Measurements from ENCODE around the gene KIF6. TPM values are rescaled to one million over a fixed set of nuclear protein-coding genes. Genes with fewer than 3 reads are reported as not detected.
A peak's percentile ranks its signal among the peaks of the same experiment; 100 is the strongest.

KIF6 gene, protein sequence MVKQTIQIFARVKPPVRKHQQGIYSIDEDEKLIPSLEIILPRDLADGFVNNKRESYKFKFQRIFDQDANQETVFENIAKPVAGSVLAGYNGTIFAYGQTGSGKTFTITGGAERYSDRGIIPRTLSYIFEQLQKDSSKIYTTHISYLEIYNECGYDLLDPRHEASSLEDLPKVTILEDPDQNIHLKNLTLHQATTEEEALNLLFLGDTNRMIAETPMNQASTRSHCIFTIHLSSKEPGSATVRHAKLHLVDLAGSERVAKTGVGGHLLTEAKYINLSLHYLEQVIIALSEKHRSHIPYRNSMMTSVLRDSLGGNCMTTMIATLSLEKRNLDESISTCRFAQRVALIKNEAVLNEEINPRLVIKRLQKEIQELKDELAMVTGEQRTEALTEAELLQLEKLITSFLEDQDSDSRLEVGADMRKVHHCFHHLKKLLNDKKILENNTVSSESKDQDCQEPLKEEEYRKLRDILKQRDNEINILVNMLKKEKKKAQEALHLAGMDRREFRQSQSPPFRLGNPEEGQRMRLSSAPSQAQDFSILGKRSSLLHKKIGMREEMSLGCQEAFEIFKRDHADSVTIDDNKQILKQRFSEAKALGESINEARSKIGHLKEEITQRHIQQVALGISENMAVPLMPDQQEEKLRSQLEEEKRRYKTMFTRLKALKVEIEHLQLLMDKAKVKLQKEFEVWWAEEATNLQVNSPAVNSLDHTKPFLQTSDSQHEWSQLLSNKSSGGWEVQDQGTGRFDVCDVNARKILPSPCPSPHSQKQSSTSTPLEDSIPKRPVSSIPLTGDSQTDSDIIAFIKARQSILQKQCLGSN
- total RNA-seq, result 1 to 10 TPM in 2 of 4 donors, under 1 TPM in 1, not detected in 1; 0.26 to 1.8 (median 1.6) TPM

DNA sequence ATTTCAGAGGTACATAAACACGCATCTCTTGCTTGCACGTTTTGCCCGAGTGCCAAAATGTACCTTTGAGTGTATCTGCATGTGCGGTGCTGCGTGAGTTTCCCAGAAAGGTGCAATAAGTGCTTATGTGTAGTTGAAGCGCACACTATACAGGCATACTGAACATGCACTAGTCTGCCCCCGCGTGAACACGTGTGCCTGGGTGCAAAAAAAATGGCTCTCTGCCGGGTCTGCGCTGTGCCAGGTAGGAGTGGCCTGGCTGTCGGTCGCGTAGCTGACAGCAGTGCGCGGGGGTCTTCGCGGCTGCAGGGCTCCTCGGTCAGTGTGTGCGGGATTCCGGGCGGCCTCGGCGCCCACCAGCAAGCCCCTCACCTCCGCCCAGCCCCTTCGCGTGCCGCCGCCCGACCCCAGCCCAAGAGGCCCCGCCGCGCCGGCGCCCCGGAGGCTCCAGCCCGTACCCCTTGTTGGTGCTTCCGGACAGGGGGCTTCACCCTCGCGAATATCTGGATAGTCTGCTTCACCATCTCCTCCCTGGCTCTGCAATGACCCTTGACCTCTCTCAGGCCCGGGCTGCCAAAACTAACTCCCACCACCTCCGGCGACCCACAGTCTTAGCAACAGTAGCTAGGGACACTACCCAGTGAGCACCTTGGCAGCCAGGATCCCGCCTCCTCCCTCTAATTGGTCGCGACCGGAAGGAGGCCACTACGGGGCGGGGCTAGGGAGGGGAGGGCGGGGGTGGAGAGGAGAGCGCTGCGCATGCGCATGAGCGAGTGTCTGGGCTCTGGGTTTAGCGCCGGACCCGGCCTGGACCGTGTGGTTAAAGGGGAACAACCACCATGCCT is at the start of gene KIF6:
TSS of gene KIF6 (minus strand) at position 622 of the 845 bp plus-strand sequence. CDS start at position 524, 98 bp downstream.
- peak within 1 kb of the TSS; percentile 37 to 52 for H3K27ac ChIP-seq
- peak; percentile 90 to 92 for DNase-seq
- no peaks in the 10 kb centered on the region for H3K36me3 ChIP-seq
- H3K9me3 ChIP-seq, result no peaks in the 10 kb centered on the region
- intact Hi-C loops (cut with DNase I; ENCODE audit: low total_unique reads), result no loop called here
- peak within 1 kb of the TSS; percentile 37 to 71 for H3K4me3 ChIP-seq
- H3K27me3 ChIP-seq, result no peaks in the 10 kb centered on the region
- H3K4me1 ChIP-seq, result no peaks in the 10 kb centered on the region
- peak in 1 of 2 donors; percentile 12 for TF ChIP-seq POLR2A (IDR thresholded peaks at IDR 0.05)
- TF ChIP-seq, protein P1, sequence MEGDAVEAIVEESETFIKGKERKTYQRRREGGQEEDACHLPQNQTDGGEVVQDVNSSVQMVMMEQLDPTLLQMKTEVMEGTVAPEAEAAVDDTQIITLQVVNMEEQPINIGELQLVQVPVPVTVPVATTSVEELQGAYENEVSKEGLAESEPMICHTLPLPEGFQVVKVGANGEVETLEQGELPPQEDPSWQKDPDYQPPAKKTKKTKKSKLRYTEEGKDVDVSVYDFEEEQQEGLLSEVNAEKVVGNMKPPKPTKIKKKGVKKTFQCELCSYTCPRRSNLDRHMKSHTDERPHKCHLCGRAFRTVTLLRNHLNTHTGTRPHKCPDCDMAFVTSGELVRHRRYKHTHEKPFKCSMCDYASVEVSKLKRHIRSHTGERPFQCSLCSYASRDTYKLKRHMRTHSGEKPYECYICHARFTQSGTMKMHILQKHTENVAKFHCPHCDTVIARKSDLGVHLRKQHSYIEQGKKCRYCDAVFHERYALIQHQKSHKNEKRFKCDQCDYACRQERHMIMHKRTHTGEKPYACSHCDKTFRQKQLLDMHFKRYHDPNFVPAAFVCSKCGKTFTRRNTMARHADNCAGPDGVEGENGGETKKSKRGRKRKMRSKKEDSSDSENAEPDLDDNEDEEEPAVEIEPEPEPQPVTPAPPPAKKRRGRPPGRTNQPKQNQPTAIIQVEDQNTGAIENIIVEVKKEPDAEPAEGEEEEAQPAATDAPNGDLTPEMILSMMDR (IDR thresholded peaks at IDR 0.05), result no peak

DNA sequence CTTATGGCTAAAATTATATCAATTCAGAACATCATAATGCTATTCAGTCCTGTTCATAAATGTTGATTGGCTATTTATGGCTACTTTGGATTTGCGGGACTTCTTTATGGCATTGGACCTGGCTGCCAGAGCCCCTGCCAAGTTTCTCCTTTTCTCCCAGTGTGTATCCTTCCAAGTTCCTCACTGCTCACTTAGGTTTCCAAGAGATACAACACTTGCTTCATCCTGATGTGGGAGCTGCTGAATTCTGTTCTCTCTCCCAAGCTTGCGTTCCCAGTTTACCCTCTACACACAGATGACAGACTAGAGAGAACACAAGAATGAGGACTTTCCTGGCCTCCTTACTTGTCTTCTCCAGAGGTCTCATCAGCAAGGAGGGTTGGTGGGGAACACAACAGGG is 48.6 kb upstream of the KIF6 start:
- Histone ChIP-seq H3K9me3 (no peaks in the 10 kb centered on the region), H3K4me1 (no peaks in the 10 kb centered on the region), H3K4me3 (no peak overlapping the region), H3K36me3 (no peaks in the 10 kb centered on the region), H3K27ac (no peak overlapping the region), H3K27me3 (no peaks in the 10 kb centered on the region)
- intact Hi-C loops (cut with DNase I; ENCODE audit: low total_unique reads), result no loop called here
- TF ChIP-seq POLR2A (IDR thresholded peaks at IDR 0.05), result no peak
- TF ChIP-seq, protein P1 (IDR thresholded peaks at IDR 0.05), result no peak
- DNase-seq, result no peak

DNA sequence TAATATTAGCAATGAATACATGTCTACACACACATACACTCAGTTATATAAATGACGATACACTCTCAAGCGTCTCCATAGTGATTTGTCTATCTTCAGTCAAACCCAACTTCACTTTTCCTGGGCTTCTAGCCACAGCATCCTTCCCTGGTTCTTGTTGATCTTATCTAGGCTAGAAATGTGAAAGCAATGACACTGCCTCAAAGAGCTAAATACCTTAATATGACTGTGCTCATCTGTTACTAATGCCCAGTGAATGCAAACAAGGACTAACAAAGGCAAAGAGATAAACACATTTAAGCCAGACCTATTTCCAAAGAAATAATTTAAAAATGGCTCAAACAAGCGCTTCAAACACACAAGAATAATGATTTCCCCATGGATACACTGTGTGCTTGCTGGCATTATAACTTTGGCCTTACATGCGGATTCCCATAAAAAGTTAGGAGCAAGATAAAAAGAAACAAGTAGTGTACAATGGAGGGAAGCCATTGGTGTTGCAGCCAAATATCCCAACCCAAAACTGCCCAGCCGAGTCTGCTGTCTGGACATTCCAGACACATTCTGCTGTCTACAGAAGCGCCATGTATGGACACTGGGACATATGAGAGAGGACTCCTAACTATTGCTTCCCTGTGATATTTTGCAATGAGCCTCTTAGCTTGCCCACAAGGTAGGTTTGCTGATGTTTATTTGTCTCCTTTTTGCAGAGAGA is 47.5 kb upstream of the KIF6 start:
- no peak for DNase-seq
- H3K27me3 ChIP-seq, result no peaks in the 10 kb centered on the region
- TF ChIP-seq, protein P1 (IDR thresholded peaks at IDR 0.05), result no peak
- intact Hi-C loops (cut with DNase I; ENCODE audit: low total_unique reads), result no loop called here
- no peak overlapping the region for H3K27ac ChIP-seq
- no peaks in the 10 kb centered on the region for H3K9me3 ChIP-seq
- H3K36me3 ChIP-seq, result no peaks in the 10 kb centered on the region
- no peak overlapping the region for H3K4me3 ChIP-seq
- H3K4me1 ChIP-seq, result no peaks in the 10 kb centered on the region

DNA sequence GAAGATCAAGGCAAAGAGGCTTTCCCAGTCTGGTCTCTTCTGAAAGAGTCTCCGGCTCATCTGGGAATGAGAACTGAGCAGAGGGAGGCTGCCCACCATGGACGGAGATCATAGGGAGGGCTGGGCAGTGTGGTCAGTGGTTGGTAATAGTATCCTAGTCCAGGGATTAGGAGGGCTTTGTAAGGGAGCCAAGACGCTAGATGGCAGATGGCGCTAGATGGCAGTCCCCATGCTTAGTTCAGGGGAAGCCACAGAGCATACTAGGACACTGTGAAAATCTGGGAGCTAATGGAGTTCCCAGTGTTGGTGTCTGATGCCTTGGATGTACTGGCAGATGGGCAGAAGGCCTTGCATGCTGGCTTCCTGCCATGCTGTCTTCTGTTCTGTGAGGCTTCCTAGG is 45.2 kb upstream of the KIF6 start:
- Histone ChIP-seq H3K9me3 (no peaks in the 10 kb centered on the region), H3K27ac (no peak overlapping the region), H3K27me3 (no peaks in the 10 kb centered on the region), H3K36me3 (no peaks in the 10 kb centered on the region), H3K4me3 (no peak overlapping the region), H3K4me1 (no peaks in the 10 kb centered on the region)
- DNase-seq, result no peak
- no peak for TF ChIP-seq POLR2A (IDR thresholded peaks at IDR 0.05)
- TF ChIP-seq, protein P1 (IDR thresholded peaks at IDR 0.05), result no peak
- intact Hi-C loops (cut with DNase I; ENCODE audit: low total_unique reads), result no loop called here

Data from uterus (tissue), 4 donors.